RCC 7860 (cell line): ENCODE measurements around the gene CHPF.

Experiments used
- DNase-seq: peaks from one replicate; pipeline ENCODE4 v3.0.0-alpha.2; 2015; ENCODE audit warnings: low spot score
- FAIRE-seq: peaks from 2 replicates; lab custom pipeline; 2012; peaks lifted over from hg19 to GRCh38; lab: Jason Lieb, UNC

CHPF gene

DNA sequence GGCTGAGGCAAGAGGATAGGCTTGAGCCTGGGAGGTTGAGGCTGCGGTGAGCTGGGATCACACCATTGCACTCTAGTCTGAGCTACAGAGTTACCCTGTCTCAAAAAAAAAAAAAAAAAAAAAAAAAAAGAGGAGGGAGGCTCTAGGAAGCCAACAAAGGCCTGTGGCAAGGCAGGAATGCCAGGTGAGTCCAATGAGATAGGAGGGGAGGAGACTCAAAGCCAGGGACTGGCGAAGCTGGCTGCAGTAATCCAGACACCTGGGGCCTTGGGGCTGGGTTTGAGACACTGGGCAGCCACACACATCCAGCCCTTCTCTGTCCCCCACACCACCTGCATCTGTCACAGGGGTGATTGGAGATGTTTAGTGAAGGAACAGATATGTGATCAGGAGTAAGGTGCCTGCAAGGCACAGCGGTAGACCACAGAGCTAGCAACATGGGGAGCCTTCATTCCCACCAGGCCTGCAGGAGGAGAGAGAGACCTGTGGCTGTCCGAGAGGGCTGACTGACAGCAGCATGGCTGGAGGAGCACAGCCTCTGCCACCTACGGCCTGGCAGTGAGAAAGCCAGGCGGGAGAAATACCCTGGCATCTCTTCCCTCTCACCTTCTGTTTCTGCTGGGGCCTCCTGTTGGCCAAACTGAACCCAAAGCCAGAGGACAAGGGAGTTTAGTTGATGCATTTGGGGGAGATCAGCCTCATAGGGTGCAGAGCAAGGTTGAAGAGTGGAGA, 9.5 kb downstream of the CHPF start:
- FAIRE-seq (no peak), DNase-seq (no peak)

DNA sequence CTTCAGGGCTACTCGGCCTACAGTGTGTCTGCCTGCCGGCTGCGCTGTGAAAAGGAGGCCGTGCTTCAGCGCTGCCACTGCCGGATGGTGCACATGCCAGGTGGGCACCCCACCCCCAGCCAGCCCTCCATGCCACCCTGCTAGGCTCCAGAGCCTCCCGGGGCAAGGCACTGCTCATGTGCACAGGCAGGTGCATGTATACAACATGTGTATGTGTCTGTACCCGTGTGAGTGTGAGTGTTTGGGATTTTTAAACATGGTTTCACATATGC, 11.3 kb downstream of the CHPF start:
- FAIRE-seq (no peak), DNase-seq (no peak)

DNA sequence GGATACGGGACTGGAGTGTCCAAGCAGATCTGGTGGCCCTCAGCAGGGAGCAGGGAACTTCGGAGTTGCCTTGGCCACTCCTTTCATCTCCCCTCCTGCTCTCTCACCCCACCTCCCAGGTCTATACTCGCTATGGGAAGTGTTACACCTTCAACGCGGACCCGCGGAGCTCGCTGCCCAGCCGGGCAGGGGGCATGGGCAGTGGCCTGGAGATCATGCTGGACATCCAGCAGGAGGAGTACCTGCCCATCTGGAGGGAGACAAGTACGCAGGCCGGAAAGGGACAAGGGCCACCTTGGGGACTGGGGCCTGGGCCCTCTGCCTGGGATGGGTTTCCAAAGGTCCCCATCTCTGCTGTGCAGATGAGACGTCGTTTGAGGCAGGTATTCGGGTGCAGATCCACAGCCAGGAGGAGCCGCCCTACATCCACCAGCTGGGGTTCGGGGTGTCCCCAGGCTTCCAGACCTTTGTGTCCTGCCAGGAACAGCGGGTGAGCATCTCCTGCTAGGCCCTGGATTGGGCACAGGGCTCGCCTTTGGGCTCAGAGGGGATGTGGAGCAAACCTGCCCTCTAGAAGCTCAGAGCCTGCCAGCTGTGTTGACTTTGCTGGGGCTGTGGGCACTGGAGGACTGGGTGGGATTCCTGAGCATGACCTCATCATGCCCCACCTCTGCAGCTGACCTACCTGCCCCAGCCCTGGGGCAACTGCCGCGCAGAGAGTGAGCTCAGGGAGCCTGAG, 11.8 kb downstream of the CHPF start:
- DNase-seq (no peak), FAIRE-seq (no peak)

DNA sequence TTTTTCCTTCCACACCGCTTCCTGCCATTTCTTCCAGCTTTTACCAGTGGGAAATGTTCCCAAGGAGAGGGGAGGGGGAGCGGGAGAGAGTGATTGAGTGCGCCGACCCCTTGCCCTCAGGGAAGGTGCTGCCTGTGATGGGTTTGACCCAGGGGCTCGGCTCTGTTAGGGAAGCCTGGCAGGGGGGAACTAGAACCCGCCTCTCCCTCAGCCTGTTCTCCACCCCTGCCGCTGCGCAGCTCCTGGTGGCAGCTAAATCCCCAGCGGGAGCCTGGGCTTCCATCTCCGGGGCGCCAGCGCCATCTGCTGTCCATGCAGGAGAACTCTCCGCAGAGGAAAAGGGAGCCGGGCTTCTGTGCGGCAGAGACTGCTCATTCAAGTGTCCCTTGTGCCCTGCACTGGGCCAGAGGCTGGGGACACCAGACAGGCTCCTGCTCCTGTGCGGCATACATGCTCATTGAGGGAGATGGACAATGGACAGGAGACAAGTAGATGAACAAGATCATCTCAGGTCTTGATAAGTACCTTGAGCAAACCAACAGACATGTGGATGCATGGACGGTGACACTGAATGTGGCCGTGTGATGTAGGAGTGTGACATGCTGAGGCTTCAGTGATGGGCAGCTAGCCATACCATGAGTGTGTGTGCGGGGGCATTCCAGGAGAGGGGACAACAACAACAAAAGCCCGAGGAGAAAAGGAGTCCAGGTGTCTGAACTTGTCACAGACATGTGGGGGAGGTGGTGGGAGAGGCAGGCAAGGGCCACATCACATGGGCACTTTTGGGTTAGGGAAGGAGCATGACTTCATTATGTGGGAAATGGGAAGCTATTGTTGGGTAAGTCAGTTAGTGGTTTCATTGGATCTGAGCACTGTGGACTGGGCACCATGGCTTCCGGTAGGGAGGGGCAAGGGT, 13.3 kb downstream of the CHPF start:
- DNase-seq (peak; percentile 70), FAIRE-seq (no peak)

DNA sequence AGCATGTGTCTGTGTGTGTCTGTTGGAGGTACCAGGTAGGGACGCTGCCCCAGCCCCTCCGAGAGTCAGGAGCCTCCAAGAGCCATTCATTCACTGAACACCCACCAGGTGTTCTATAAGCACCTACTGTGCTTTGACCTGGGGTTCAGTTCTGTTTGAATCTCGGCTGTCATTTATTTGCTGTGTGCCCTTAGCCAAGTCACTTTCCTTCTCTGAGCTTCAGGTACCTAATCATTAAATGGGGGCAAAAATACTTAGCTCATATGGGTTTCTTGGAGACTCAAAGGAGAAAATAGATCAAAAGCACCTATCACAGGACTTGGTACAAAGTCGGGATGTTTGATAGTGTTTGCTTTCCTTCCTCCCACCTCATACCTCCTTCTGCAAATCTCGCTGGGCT, 16.1 kb downstream of the CHPF start:
- FAIRE-seq (no peak), DNase-seq (no peak)

DNA sequence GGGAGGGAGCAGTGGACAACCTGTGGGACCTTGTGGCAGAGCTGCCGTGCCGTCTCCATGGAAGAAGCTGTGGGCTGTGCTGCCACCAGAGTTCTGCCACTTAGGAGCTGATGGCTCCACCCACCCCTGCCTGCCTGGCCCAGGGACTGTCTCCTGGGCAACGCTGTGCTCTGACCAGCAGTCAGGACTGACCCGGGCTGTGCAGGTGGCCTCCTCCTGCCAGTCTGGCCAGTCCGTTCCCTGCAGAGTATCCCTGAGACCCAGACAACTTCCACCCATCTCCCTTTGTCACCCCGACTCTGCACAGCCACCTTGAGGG, 16.6 kb downstream of the CHPF start:
- no peak for DNase-seq
- no peak for FAIRE-seq

DNA sequence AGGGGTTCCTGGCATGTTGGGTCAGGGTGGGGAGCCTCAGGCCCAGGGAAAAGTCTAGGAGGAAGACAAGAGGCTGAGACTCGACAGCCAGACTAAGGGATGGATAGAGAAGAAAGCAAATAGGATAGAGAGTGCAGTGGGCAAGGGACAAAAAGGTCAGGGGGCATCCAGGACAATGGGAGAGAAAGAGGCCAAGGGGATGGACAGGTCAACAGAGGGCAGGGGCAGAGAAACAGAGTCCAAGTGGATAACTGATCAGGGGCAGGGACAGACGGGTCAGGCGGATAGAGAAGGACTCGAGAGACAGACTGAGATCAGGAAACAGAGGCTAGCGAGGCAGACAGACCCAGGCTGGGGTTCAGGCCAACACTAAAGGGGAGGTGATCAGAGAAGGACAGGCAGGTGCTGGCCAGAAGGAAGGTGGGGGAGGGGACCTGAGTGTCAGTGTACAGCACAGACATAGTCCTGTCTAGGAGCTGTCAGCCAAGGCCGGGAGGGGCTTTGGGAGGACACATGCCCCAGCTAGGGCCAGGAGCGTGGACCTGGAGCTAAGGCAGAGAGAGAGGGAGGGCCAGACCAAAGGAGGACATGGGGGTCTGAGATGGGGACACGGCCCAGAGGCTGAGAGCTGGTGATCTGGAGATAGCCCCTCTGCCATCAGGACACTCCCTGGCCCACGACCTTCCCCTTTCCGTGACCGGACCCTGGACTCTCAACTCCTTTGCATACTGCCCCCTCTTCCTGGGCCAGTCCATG, 17.1 kb downstream of the CHPF start:
- DNase-seq (no peak), FAIRE-seq (no peak)

DNA sequence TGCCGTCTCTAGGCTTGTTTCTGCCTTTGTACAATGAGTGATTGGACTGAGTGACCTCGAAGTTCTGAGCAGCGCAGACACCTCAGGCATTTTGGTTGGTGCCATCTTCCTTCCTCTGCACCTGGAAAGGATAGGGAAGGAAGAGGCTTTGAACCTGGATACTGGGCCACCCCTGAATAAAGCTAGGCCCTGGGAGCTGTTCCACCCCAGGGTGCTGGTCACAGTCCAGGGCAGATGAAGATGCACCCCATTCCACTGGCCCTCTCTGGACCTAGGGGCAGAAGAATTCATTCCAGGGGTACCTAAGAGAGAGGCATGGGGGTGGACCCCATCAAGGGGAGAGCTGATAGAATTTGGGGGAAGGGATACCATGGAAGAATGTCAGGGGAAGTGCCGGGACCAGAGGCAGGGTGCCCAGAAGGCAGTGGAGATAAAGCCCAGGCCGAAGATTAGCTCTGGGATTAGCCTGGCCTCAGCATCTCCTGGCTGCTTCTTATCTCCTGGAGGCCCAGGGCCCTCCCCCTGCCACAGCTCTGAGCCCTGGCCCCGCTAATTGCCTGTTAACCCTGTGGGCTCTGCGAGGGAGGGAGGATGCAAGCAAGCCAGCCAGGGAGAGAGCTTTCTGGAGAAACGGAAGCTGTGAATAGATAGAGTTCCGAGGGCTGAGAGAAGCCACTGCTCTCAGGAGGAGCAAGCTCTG, 17.9 kb downstream of the CHPF start:
- FAIRE-seq (no peak), DNase-seq (no peak)

DNA sequence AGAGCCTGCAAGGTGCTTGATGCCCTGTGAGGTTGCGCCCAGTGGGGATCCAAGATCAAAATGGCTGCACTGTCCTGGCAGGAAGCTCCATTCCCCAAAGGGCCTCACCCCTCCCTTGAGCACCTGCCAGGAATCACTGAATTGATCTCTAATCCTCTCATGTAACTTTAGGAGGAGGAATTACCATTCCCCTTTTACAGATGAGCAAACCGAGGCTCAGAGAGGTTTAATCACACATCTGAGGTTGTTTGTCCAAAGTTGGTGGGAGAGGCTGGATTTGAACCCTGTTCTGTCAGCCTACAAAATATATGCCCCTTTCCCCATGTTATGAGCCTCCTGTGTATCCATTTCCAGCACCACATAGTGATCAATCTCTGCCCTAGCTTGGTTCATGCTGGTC, 18.8 kb downstream of the CHPF start:
- no peak for FAIRE-seq

DNA sequence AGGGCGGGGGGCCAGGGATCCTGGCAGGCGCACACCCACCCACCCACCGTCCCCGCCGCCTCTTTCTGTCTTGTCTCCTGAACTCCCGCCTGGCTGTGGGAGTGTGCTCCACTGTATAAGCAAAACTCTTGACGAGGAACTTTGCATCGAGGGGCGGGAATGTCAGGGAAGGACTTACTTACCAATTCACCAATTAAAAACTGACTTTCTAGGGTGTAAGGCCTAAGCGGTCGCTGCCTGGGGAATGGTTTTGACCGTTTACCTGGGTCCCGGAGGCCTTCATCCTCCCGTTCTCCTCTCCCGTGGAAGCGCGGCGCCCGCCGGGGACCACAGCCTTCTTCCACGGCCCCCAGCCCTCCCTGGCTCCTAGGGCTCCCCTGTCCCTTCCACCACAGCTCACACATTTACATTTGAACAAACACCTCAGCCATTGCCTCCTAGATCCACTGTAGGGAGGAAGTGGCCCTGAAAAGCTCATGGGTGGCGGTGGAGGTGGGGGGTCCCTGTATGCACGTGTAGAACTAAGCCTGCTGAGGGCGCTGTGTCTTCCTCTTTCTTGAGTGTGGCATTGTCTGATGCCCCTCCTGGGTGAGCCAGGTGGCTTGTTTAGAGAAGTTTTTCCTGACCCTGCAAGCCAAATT, 20.5 kb downstream of the CHPF start:
- DNase-seq (no peak), FAIRE-seq (no peak)

More for the DNA sequence above, 18.8 kb downstream of the CHPF start:
- DNase-seq: no peak

DNA sequence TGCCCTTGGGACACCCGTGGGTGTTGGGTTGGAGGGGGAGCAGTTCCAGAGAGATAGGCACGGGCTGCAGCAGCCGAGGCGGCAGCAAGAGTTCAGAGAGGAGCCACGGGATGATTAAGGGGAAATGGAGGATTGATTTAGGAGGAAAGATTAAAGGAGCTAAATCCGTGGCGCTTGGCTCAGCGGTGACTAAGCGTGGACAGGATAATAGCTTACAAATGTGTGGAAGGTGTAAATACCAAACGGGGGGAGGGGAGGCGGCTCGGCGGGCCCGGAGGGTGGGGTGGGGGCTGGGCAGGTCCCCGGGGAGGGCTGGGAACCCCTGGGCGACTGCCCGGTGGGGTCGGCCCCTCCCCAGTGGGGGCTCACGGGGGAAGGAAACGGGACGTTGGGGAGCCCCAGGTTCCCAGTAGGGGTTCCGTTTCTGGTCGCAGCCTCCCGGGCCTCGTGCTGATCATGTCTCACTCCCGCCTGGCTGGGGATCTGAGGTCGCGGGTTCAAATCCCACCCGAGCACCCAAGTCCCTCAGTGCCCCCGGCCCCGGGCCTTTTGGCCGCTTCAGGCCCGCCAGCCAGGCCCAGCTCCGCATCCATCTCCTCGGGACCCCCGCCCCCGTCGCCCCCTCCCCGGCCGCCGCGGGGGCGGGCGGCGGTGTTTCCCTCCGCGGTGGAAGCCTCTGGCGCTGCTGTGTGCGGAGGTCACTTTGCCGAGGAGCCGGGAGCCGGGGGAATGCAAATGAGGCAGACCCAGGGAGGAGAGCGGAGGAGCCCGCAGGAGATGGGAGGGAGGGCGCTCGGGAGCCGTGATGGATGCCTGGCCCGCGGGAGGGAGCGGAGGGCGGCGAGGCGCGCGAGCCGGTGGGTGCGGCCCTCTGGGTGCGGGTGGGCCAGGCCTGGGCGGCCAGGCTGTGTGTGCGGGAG, 21.2 kb downstream of the CHPF start:
- peak; percentile 43 for DNase-seq
- FAIRE-seq: no peak

DNA sequence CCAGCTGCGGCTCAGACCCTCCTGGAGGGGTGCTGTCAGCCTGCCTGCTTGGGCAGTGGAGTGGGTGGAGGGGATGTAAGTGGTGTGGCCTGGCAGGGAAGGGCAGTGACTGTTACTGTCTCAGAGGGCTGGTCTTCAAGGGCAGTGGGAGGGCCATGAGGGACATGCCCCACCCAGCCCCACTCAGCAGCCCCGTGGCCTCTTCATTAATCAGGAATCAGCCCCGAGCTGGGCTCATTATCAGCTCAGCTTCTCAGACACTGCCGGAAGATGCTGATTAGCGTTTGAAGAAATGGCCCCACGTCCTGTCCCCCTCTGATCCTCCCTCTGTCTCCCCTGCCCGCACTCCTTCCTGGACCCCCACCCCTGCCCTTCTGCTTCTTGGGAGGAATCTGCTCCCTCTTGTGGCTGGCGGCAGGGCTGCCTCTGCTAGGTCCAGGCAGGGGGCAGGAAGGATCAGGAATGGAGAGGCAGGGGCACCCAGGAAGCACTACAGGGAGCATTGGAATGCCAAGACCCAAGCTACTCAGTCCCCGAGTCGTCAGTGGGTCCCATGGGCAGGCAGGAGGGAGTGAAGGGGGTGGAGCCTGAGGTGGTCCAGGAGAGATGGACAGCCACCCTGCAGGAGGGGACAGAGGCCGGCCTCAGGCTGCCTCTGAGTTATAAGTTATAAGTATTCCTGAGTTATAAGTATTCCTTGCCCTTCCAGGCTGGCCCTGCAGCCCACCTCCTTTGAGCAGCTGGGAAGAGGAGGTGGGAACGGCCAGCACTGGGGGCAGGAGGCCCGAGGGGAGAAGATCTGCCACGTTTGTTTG, 22.3 kb downstream of the CHPF start:
- peak; percentile 24 for DNase-seq

DNA sequence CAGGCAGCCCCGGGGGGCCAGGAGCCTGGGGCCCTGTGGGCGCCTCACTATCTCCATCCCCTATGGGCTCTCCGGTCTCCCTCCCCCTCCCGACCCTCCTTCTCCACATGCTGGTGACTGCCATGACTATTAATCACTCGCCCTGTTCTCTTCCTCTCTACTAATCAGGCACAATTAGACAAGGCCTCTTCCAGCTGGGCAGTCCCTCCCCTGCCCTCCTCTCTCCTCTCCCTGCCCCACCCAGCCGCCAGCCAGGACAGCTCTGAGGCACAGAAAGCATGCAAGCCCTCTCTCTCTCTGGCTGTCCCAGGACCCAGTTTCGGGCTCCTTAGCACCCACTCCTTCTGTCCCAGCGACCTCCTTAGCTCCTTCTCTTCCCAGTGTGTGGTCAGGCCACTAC, 23.5 kb downstream of the CHPF start:
- DNase-seq: no peak
- no peak for FAIRE-seq

More for the DNA sequence above, 22.3 kb downstream of the CHPF start:
- FAIRE-seq: no peak

DNA sequence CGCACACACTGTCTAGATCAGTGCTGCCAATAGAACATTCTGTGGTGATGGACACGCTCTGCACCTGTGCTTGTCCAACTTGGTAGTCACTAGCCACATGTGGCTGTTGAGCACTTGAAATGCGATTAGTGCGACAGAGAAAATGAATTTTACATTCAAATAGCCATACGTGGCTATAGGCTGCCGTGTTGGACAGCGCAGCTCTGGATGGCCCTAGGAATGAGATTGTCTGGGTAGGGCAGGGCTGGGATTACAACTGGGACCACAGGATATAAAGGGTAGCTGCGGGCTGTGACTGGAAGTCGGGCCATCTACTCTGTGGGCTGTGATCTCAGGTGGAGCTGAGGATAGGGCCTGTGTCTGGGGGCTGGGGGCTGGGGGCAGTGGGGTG, 24.1 kb downstream of the CHPF start:
- DNase-seq: no peak

DNA sequence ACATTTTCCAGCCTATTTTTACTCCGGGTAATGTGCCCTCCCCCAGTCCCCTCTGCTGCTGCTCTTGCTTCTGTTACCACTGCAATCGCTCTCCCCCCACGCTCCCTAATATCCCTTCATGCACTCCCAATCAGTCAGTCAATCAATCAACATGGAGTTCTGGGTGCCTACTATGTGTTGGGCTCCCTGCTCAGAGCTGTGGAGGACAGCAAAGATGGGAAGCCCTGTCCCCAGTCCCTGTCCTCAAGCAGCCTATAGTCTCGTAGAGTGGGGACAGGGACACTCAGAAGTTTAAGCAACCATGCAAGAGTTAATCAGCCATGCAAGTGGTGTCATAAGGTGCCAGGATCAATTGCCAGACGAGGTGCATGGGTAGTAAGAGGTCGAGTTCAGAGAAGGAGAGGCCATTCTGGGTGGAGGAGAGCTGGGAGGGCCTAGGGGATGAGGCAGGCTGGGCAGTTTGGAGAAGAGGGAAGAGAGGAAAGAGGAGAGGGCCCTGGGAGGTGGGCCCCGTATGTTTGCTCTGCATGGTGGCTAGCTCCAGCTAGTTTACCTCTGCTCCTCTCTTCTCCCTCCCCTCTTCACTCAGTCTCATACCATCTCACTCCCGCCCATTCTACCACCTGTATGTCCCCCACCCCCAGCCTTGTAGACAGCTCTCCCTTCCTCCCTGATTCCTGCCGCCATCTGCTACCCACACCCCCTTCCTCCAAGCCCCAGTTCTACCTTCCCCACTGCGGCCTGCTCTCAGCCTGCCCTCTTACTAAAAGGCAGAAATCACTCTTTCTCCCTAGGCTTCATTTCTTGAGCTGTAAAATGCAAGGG, 25.4 kb downstream of the CHPF start:
- FAIRE-seq: no peak
- no peak for DNase-seq

More for the DNA sequence above, 24.1 kb downstream of the CHPF start:
- no peak for FAIRE-seq

DNA sequence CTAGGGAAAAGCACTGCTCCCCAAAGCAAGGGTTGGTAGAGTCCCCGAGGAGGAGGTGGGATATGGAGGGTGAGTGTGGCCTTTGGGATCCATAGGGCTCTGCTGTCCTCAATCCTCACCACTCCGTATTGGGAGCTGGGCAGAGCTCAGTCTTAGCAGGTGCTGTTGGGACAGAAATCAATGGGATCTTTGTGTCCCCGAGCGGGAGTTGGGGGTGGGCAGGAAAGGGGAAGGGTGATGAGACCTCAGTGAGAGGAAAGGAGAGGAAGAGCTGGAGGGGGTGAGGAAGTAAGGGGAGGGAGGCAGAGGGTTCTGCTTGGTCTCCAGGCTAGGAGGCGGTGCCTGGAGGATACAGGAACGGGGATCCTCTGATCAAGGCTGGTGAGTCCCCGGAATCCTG, 26.7 kb downstream of the CHPF start:
- DNase-seq: no peak
- no peak for FAIRE-seq

DNA sequence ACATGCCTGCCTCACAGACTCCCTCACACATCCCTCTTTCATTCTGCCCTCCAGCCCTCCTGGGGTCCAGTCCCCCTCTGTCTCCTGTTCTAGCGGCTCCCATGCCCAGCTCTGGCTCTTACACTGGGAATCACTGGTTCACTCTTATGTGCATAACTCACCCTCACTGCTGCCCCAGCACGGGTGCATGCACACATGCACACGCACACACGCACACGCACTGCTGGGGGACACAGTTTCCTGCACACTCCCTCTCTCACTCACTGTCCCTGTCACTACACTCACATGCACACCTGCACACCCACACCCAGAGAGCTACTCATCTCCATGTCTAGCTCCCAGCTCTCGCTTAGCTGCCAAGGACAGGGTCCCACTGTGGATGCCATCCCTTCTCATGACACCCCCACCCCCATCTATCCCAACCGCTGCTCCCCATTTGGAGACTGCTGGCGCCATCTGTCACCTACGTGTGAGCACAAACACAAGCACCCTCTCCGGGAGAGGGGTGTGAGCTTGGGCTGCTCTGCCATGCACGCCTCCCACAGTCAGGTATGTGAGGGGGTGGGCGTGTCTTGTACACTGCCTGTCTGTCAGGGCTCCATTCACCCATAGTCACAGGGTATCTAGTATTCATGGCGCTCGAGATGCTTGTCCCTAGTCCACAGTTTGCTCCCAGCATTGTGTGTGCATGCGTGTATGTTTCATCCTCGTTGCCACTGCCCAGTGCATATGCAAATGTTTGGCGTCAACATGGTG, 27.6 kb downstream of the CHPF start:
- DNase-seq: no peak
- no peak for FAIRE-seq
